SK-N-SH (cell line): ENCODE measurements around the gene NR5A2. TPM values are rescaled to one million over a fixed set of nuclear protein-coding genes. Genes with fewer than 3 reads are reported as not detected.

Source experiments
- CTCF ChIA-PET: fragments of 300-600, 350-600 bp; formaldehyde crosslinking; extraction: SDS; loops from one replicate; lab custom pipeline; 2021; lab: Yijun Ruan, JAX
- POLR2A ChIA-PET: fragments of 350-600 bp; sonication (Branson Sonifier 250); formaldehyde crosslinking; extraction: SDS; loops from one replicate; lab custom pipeline; 2020; ENCODE audit warnings: antibody characterized with exemption, inconsistent platforms; lab: Yijun Ruan, JAX
- DNase-seq: peaks from one replicate; pipeline ENCODE4 v3.0.0; 2012
- H2AFZ ChIP-seq: fragments of 200-600 bp; sonication (generic); 2 replicates; pipeline ENCODE4 v1.8.1; 2016; ENCODE audit warnings: antibody characterized with exemption, mild to moderate bottlenecking, low read depth
- H3F3A ChIP-seq: fragments of 200-600 bp; sonication (generic); replicated peaks from 2 replicates; pipeline ENCODE3; 2016; ENCODE audit warnings: antibody characterized with exemption, mild to moderate bottlenecking; ENCODE audit not compliant: insufficient read depth
- H3K27ac ChIP-seq, 2 experiments: fragments of 200-500 bp in 1 of 2; fragments of 200-600 bp in 1 of 2; sonication (Bioruptor generic) in 1 of 2; sonication (generic), shearing (Covaris generic) in 1 of 2; 2 replicates each; pipeline versions ENCODE4 v1.5.1 to v1.6.1; 2014 to 2016; ENCODE audit warnings: low read depth in 2 of 2, inconsistent platforms in 1 of 2, low read length in 1 of 2, mild to moderate bottlenecking in 1 of 2, mixed read lengths in 1 of 2
- H3K27me3 ChIP-seq: fragments of 200-600 bp; sonication (generic), shearing (Covaris generic); 2 replicates; pipeline ENCODE4 v1.6.1; 2016; ENCODE audit warnings: mixed run types; ENCODE audit not compliant: insufficient read depth
- H3K36me3 ChIP-seq, 2 experiments: fragments of 200-500 bp in 1 of 2; fragments of 200-600 bp in 1 of 2; sonication (Bioruptor generic) in 1 of 2; sonication (generic) in 1 of 2; replicated peaks in 1 of 2; 2 replicates each; pipeline versions ENCODE3 to v1.5.1; 2014 to 2016; ENCODE audit warnings: low read length in 1 of 2, mild to moderate bottlenecking in 1 of 2; ENCODE audit not compliant: insufficient read depth in 2 of 2, control insufficient read depth in 1 of 2
- H3K4me1 ChIP-seq, 2 experiments: fragments of 200-500 bp in 1 of 2; fragments of 200-600 bp in 1 of 2; sonication (Bioruptor generic) in 1 of 2; sonication (generic), shearing (Covaris generic) in 1 of 2; 2 replicates each; pipeline versions ENCODE4 v1.5.1 to v1.6.1; 2014 to 2016; ENCODE audit warnings: low read depth in 1 of 2, low read length in 1 of 2, mixed run types in 1 of 2; ENCODE audit not compliant: insufficient read depth in 2 of 2, control insufficient read depth in 1 of 2
- H3K4me2 ChIP-seq: fragments of 200-600 bp; sonication (generic), shearing (Covaris generic); 2 replicates; pipeline ENCODE4 v1.6.1; 2017; ENCODE audit warnings: mixed run types
- H3K4me3 ChIP-seq, 2 experiments: fragments of 200-500 bp in 1 of 2; fragments of 200-600 bp in 1 of 2; sonication (Bioruptor generic) in 1 of 2; sonication (generic), shearing (Covaris generic) in 1 of 2; 2 replicates each; pipeline versions ENCODE4 v1.5.1 to v1.8.1; 2014 to 2016; ENCODE audit warnings: low read depth in 2 of 2, inconsistent platforms in 1 of 2, low read length in 1 of 2, mild to moderate bottlenecking in 1 of 2, mixed read lengths in 1 of 2, moderate library complexity in 1 of 2
- H3K79me2 ChIP-seq: fragments of 200-600 bp; sonication (generic); 2 replicates; pipeline ENCODE4 v1.8.1; 2017; ENCODE audit warnings: mild to moderate bottlenecking; ENCODE audit not compliant: insufficient read depth
- H3K9ac ChIP-seq: fragments of 200-600 bp; sonication (generic); 2 replicates; pipeline ENCODE4 v1.6.1; 2017; ENCODE audit warnings: mixed run types
- H3K9me2 ChIP-seq: fragments of 200-600 bp; sonication (generic); 2 replicates; pipeline ENCODE4 v1.6.1; 2017; ENCODE audit warnings: mixed run types
- H3K9me3 ChIP-seq: fragments of 200-600 bp; sonication (generic); 2 replicates; pipeline ENCODE4 v1.6.1; 2017; ENCODE audit warnings: mixed run types, mild to moderate bottlenecking, moderate library complexity
- H4K20me1 ChIP-seq: fragments of 200-600 bp; sonication (generic); 2 replicates; pipeline ENCODE4 v1.6.1; 2017; ENCODE audit warnings: mild to moderate bottlenecking, mixed run types; ENCODE audit not compliant: insufficient read depth
- CHD2 ChIP-seq: fragments of 150-350 bp; IDR thresholded peaks from 2 replicates; pipeline ENCODE4 v1.6.1; 2018; ENCODE audit warnings: low read length; ENCODE audit not compliant: partially characterized antibody
- EP300 ChIP-seq, 2 experiments: IDR thresholded peaks; 2 replicates each; pipeline versions ENCODE4 v1.4.0 to v1.6.1; 2012; ENCODE audit warnings: borderline replicate concordance in 1 of 2, low read depth in 1 of 2, low read length in 1 of 2
- EZH2phosphoT487 ChIP-seq: fragments of 200-600 bp; sonication (generic); IDR thresholded peaks from 2 replicates; pipeline ENCODE4 v1.6.1; 2017; ENCODE audit warnings: low read depth, mixed run types, mild to moderate bottlenecking, antibody characterized with exemption, moderate library complexity, borderline replicate concordance
- GABPA ChIP-seq: IDR thresholded peaks from 2 replicates; pipeline ENCODE4 v1.4.0; 2012; ENCODE audit warnings: low read depth, mild to moderate bottlenecking
- GATA2 ChIP-seq: sonication (generic); formaldehyde crosslinking; IDR thresholded peaks from 2 replicates; pipeline ENCODE4 v1.5.0; 2020; ENCODE audit warnings: mild to moderate bottlenecking, missing genetic modification reagents
- IRF3 ChIP-seq: fragments of 150-350 bp; IDR thresholded peaks from 2 replicates; pipeline ENCODE4 v1.6.1; 2016; ENCODE audit warnings: mild to moderate bottlenecking, low read depth, low read length
- MXI1 ChIP-seq: IDR thresholded peaks from 2 replicates; pipeline ENCODE4 v1.6.1; 2012; ENCODE audit warnings: mild to moderate bottlenecking, low read depth, low read length, improper control_type of control experiment
- NRF1 ChIP-seq: IDR thresholded peaks from 2 replicates; pipeline ENCODE4 v1.6.1; 2012; ENCODE audit warnings: low read depth, mild to moderate bottlenecking, low read length
- POLR2AphosphoS5 ChIP-seq: IDR thresholded peaks from 2 replicates; pipeline ENCODE4 v1.6.1; 2012; ENCODE audit warnings: low read depth, low read length
- RAD21 ChIP-seq: IDR thresholded peaks from 2 replicates; pipeline ENCODE4 v1.6.1; 2012; ENCODE audit warnings: mild to moderate bottlenecking, low read length
- RCOR1 ChIP-seq: fragments of 150-350 bp; IDR thresholded peaks from 2 replicates; pipeline ENCODE4 v1.6.1; 2017; ENCODE audit warnings: antibody characterized with exemption, low read length
- REST ChIP-seq: IDR thresholded peaks from 2 replicates; pipeline ENCODE4 v1.6.1; 2012; ENCODE audit warnings: mild to moderate bottlenecking, low read depth, low read length, moderate library complexity
- RXRA ChIP-seq: IDR thresholded peaks from 2 replicates; pipeline ENCODE4 v1.4.0; 2012; ENCODE audit warnings: low read depth, mild to moderate bottlenecking, borderline replicate concordance
- TAF1 ChIP-seq: IDR thresholded peaks from 2 replicates; pipeline ENCODE4 v1.6.1; 2012; ENCODE audit warnings: low read depth, mild to moderate bottlenecking, low read length, moderate library complexity, borderline replicate concordance
- TCF12 ChIP-seq: IDR thresholded peaks from 2 replicates; pipeline ENCODE4 v1.4.0; 2012
- USF1 ChIP-seq: IDR thresholded peaks from 2 replicates; pipeline ENCODE4 v1.4.0; 2012; ENCODE audit warnings: low read depth, borderline replicate concordance
- WGBS: methylation state at CpG from one replicate; pipeline ENCODE4 v1.1.6; 2017; ENCODE audit warnings: low lambda C conversion rate; 5-methylcytosine and 5-hydroxymethylcytosine counted together
- polyA plus RNA-seq, 3 experiments: library from polyadenylated mRNA; depleted of rRNA; stranded (reverse); fragments of >200 nt; gene quantifications; 2 replicates each; pipeline ENCODE4 v1.2.3, GENCODE V29; 2012

Gene NR5A2
- polyA plus RNA-seq, 1 of the 3 experiments (the other 2 are of a cell fraction), result not detected

GRCh38 chr1:200095057-200095577, 67.6 kb downstream of the NR5A2 start:
- ChIA-PET CTCF (interaction anchor here (1.4 kb wide), 1 partner anchor 376 kb away, joined by 3 read pairs; no protein-coding TSS in a partner anchor), POLR2A (no interaction called here)
- H3K4me3 ChIP-seq, result no peak overlapping the region
- WGBS, result 30% methylated on average over 2 of the region's 2 CpGs
- no peaks in the 10 kb centered on the region for H3K4me1 ChIP-seq
- no peak overlapping the region for H3K9ac ChIP-seq
- H3K27me3 ChIP-seq, result no peaks in the 10 kb centered on the region; the same call in 1 of the 2 replicates
- no peaks in the 10 kb centered on the region for H4K20me1 ChIP-seq
- H2AFZ ChIP-seq, result no peak overlapping the region
- no peaks in the 10 kb centered on the region for H3K36me3 ChIP-seq
- no peak for DNase-seq
- H3K4me2 ChIP-seq, result no peak overlapping the region
- H3K9me3 ChIP-seq, result no peaks in the 10 kb centered on the region
- TF ChIP-seq POLR2AphosphoS5 (no peak), EP300 (IDR thresholded peaks at IDR 0.05; ENCODE audit: borderline replicate concordance in 1 of 2, low read depth in 1 of 2, low read length in 1 of 2) (no peak), TCF12 (no peak), CHD2 (no peak), GATA2 (CRISPR knock-in tag) (no peak), RCOR1 (no peak), REST (no peak), MXI1 (no peak), TAF1 (no peak), IRF3 (no peak), GABPA (no peak), NRF1 (no peak), RAD21 (no peak), EZH2phosphoT487 (no peak), USF1 (no peak), RXRA (no peak)
- no peaks in the 10 kb centered on the region for H3K79me2 ChIP-seq
- H3K9me2 ChIP-seq, result no peaks in the 10 kb centered on the region
- no peak overlapping the region for H3K27ac ChIP-seq
- H3F3A ChIP-seq, result no peaks in the 10 kb centered on the region
